ACC112 (cell line): ENCODE data around the gene SORCS1.

ENCODE experiments used
- H2AFZ ChIP-seq: fragments of 200-600 bp; sonication (generic); one replicate; pipeline ENCODE4 v1.6.0; 2017; ENCODE audit warnings: antibody characterized with exemption, low read length; ENCODE audit not compliant: unreplicated experiment
- H3K27ac ChIP-seq: fragments of 200-600 bp; sonication (generic); 2 replicates; pipeline ENCODE4 v1.5.1; 2014; ENCODE audit warnings: low read depth, mild to moderate bottlenecking, antibody characterized with exemption, low read length, moderate library complexity
- H3K27me3 ChIP-seq: fragments of 200-600 bp; sonication (generic); 2 replicates; pipeline ENCODE4 v1.6.1; 2014; ENCODE audit warnings: mild to moderate bottlenecking, antibody characterized with exemption, low read length, moderate library complexity, mixed read lengths; ENCODE audit not compliant: insufficient read depth
- H3K36me3 ChIP-seq: fragments of 200-600 bp; sonication (generic); 2 replicates; pipeline ENCODE4 v1.6.1; 2016; ENCODE audit warnings: mild to moderate bottlenecking, antibody characterized with exemption, low read length, moderate library complexity, mixed read lengths; ENCODE audit not compliant: insufficient read depth
- H3K4me1 ChIP-seq: fragments of 200-600 bp; sonication (generic); one replicate; pipeline ENCODE4 v1.6.1; 2016; ENCODE audit warnings: low read length, mixed read lengths; ENCODE audit not compliant: insufficient read depth, unreplicated experiment, control insufficient read depth
- H3K4me3 ChIP-seq: fragments of 200-600 bp; sonication (generic); 2 replicates; pipeline ENCODE4 v1.5.1; 2014; ENCODE audit warnings: mild to moderate bottlenecking, low read depth, low read length
- H3K79me2 ChIP-seq: fragments of 200-600 bp; sonication (generic); one replicate; pipeline ENCODE4 v1.6.0; 2016; ENCODE audit warnings: low read length; ENCODE audit not compliant: control insufficient read depth, unreplicated experiment, insufficient read depth

Gene SORCS1

GRCh38 chr10:106917452-106918055 lies 247.0 kb downstream of the SORCS1 start:
- H3K27me3 ChIP-seq: no peaks in the 10 kb centered on the region
- H3K27ac ChIP-seq: no peak overlapping the region
- no peaks in the 10 kb centered on the region for H3K79me2 ChIP-seq
- H2AFZ ChIP-seq: no peak overlapping the region
- H3K36me3 ChIP-seq: no peaks in the 10 kb centered on the region
- H3K4me1 ChIP-seq: no peaks in the 10 kb centered on the region
- H3K4me3 ChIP-seq: no peak overlapping the region

GRCh38 chr10:106914016-106914415 lies 250.5 kb downstream of the SORCS1 start:
- no peaks in the 10 kb centered on the region for H3K79me2 ChIP-seq
- H3K27me3 ChIP-seq: no peaks in the 10 kb centered on the region
- no peaks in the 10 kb centered on the region for H3K36me3 ChIP-seq
- no peak overlapping the region for H2AFZ ChIP-seq
- H3K4me3 ChIP-seq: no peak overlapping the region
- no peak overlapping the region for H3K27ac ChIP-seq
- no peaks in the 10 kb centered on the region for H3K4me1 ChIP-seq

DNA sequence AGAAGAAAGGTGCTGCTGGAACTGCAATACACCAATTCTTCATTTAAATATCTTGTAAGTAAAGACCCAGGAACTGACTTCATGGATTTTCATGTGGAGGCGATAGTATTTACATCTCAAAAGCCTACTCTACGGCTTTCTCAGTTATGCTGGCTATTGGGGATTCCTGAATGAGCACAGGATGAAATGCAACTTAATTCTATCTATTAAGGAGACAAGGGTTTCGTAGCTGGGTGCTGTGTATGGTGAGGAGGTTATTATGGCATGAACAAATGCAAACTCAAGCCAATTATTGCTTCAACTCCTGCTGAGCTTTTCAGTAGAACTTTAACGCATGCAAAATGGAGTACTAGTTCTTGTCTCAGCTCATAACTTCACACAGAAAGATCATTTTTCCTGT lies 251.2 kb downstream of the SORCS1 start:
- Histone ChIP-seq H2AFZ (no peak overlapping the region), H3K27me3 (no peaks in the 10 kb centered on the region), H3K4me3 (no peak overlapping the region), H3K79me2 (no peaks in the 10 kb centered on the region), H3K4me1 (no peaks in the 10 kb centered on the region), H3K27ac (no peak overlapping the region), H3K36me3 (no peaks in the 10 kb centered on the region)

- H3K79me2 ChIP-seq: no peaks in the 10 kb centered on the region
- H3K4me1 ChIP-seq: no peaks in the 10 kb centered on the region
- H3K4me3 ChIP-seq: no peak overlapping the region
- H2AFZ ChIP-seq: no peak overlapping the region
- no peaks in the 10 kb centered on the region for H3K27me3 ChIP-seq
- no peaks in the 10 kb centered on the region for H3K36me3 ChIP-seq
- H3K27ac ChIP-seq: no peak overlapping the region
Observed at GRCh38 chr10:106911096-106911495, 253.4 kb downstream of the SORCS1 start.

DNA sequence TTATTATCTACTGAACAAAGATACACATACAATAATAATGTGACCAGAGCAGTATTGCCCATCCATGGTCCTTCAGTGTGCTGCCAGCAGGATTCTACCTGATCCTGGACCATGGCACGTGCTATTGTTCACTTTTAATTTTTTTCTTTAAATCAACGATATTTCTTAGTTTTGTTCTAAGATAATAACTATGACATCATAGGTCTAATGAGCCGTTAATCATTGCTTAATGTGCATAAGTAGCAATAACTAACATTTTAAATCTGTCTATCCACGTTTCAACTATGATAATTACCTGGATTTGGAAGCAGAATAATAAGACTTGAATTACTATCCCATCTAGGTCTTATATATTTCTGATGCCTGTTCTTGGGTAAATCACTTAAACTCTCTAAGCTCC lies 253.8 kb downstream of the SORCS1 start:
- Histone ChIP-seq H3K4me1 (no peaks in the 10 kb centered on the region), H3K27me3 (no peaks in the 10 kb centered on the region), H3K79me2 (no peaks in the 10 kb centered on the region), H3K4me3 (no peak overlapping the region), H3K36me3 (no peaks in the 10 kb centered on the region), H2AFZ (no peak overlapping the region), H3K27ac (no peak overlapping the region)

DNA sequence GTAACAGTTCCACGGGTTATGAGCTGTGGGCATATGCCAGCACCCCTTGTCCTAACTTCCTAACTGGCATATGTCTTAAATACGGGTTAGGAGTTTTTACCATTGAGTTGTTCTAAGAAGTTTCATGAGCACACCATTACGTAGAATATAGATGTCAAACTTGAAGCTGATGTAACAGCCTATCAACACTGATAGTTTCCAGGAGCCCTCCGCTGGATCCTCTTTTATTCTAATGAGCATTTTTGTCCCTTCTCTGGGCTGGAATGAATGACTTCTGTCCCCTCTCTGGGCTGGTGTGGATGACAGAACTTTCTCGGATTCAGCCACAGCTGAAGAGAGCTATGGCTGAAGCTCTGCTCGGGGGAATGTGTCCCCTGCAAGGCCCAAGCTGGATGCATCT lies 256.3 kb downstream of the SORCS1 start:
- H3K36me3 ChIP-seq: no peaks in the 10 kb centered on the region
- no peak overlapping the region for H3K27ac ChIP-seq
- no peak overlapping the region for H3K4me3 ChIP-seq
- H2AFZ ChIP-seq: no peak overlapping the region
- H3K27me3 ChIP-seq: no peaks in the 10 kb centered on the region
- no peaks in the 10 kb centered on the region for H3K79me2 ChIP-seq
- no peaks in the 10 kb centered on the region for H3K4me1 ChIP-seq

DNA sequence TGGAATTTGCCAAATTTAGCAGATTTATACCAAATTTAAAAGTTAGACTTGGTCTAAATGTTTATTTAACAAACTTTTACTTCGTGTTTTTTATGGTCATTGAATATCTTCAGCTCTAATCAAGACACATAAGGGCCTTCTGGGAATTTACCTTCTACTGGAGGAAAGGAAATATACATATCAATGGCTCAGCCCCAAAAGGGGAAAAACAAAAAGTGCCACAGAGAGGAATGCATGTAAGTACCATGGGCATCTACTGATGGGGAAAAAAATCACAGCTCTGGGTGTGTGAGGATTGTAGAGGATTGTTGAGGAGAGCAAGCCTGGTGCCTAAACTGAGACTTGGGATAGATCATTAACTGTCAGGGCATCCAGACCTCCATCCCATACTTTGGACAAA lies 260.3 kb downstream of the SORCS1 start:
- no peak overlapping the region for H3K27ac ChIP-seq
- no peak overlapping the region for H2AFZ ChIP-seq
- no peaks in the 10 kb centered on the region for H3K79me2 ChIP-seq
- no peaks in the 10 kb centered on the region for H3K36me3 ChIP-seq
- no peaks in the 10 kb centered on the region for H3K27me3 ChIP-seq
- H3K4me1 ChIP-seq: no peaks in the 10 kb centered on the region
- no peak overlapping the region for H3K4me3 ChIP-seq

- no peaks in the 10 kb centered on the region for H3K27me3 ChIP-seq
- H3K27ac ChIP-seq: no peak overlapping the region
- no peak overlapping the region for H3K4me3 ChIP-seq
- no peaks in the 10 kb centered on the region for H3K79me2 ChIP-seq
- H2AFZ ChIP-seq: no peak overlapping the region
- H3K36me3 ChIP-seq: no peaks in the 10 kb centered on the region
- H3K4me1 ChIP-seq: no peaks in the 10 kb centered on the region
Observed at GRCh38 chr10:106903180-106903579, 261.3 kb downstream of the SORCS1 start.

- no peak overlapping the region for H3K4me3 ChIP-seq
- H3K79me2 ChIP-seq: no peaks in the 10 kb centered on the region
- no peaks in the 10 kb centered on the region for H3K27me3 ChIP-seq
- no peak overlapping the region for H2AFZ ChIP-seq
- H3K27ac ChIP-seq: no peak overlapping the region
- H3K4me1 ChIP-seq: no peaks in the 10 kb centered on the region
- H3K36me3 ChIP-seq: no peaks in the 10 kb centered on the region
Observed at GRCh38 chr10:106900016-106900652, 264.4 kb downstream of the SORCS1 start.

DNA sequence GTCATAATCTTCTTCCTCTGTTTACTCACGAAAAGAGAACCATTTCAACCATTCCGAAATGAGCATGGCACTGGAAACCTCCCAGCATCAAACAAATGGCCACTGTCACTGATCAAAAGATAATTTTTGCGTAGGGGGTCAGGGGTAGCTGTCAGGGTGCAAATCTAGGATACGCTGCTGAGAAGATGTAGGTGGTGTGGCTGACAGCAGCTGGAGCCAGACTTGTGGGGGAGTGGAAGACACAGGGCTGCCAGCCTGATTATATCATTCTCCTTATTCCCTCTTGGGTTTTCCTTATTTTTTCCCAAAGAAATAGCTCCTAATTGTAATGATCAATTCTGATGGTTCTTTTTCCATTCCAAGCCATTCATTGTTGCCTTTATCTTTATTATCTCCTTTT lies 266.1 kb downstream of the SORCS1 start:
- no peak overlapping the region for H2AFZ ChIP-seq
- no peak overlapping the region for H3K27ac ChIP-seq
- no peaks in the 10 kb centered on the region for H3K36me3 ChIP-seq
- no peaks in the 10 kb centered on the region for H3K79me2 ChIP-seq
- H3K4me1 ChIP-seq: no peaks in the 10 kb centered on the region
- no peak overlapping the region for H3K4me3 ChIP-seq
- H3K27me3 ChIP-seq: no peaks in the 10 kb centered on the region

DNA sequence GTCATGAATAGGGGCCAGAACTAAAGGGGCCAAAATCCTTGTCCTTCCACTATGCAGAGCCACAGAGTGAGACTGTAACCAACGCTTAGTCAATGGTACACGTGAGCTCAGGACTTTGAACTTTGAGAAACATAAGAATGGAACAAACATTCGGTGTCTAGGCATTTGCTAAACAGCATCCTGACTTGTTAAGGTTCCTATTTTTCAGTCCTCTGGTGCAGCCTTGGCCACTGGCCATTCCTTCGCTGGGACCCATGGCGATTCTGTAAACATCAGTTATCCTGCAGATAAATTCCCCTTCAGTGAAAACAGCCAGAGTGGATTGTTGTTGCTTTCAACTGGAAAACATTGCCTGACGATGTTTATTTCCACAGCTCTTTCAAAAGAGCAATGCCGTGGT lies 266.8 kb downstream of the SORCS1 start:
- Histone ChIP-seq H3K27ac (no peak overlapping the region), H3K79me2 (no peaks in the 10 kb centered on the region), H3K4me1 (no peaks in the 10 kb centered on the region)

More for the DNA sequence above, 266.8 kb downstream of the SORCS1 start:
- no peak overlapping the region for H3K4me3 ChIP-seq
- H2AFZ ChIP-seq: no peak overlapping the region
- no peaks in the 10 kb centered on the region for H3K27me3 ChIP-seq
- no peaks in the 10 kb centered on the region for H3K36me3 ChIP-seq
